Measurements from ENCODE around the gene PSMB11. TPM values are rescaled to one million over a fixed set of nuclear protein-coding genes. Genes with fewer than 3 reads are reported as not detected.
"Not testable (repeated sequence)": the region's sequence is repeated elsewhere in the genome, so short reads cannot be mapped to it uniquely, and the experiment has no call there.

PSMB11 gene
- total RNA-seq, 1 donor from 2014 or later, result not detected

GRCh38 chr14:23013749-23014054 is 28.3 kb upstream of the PSMB11 start:
- not testable (repeated sequence) for DNase-seq

- DNase-seq, result no peak
Measured at GRCh38 chr14:23015618-23016017, 26.4 kb upstream of the PSMB11 start.

- DNase-seq, result no peak
Measured at GRCh38 chr14:23017091-23017490, 24.9 kb upstream of the PSMB11 start.

GRCh38 chr14:23018107-23018506 is 23.9 kb upstream of the PSMB11 start:
- no peak for DNase-seq

GRCh38 chr14:23020143-23021128 is 21.6 kb upstream of the PSMB11 start:
- DNase-seq, result no peak

- no peak for DNase-seq
Measured at GRCh38 chr14:23021434-23021833, 20.6 kb upstream of the PSMB11 start.

- DNase-seq, result no peak
Measured at GRCh38 chr14:23021889-23022442, 20.0 kb upstream of the PSMB11 start.

GRCh38 chr14:23023022-23023794 is 18.8 kb upstream of the PSMB11 start:
- no peak for DNase-seq

GRCh38 chr14:23023795-23024152 is 18.2 kb upstream of the PSMB11 start:
- DNase-seq, result no peak

GRCh38 chr14:23024612-23025075 is 17.4 kb upstream of the PSMB11 start:
- no peak for DNase-seq

- no peak for DNase-seq
Measured at GRCh38 chr14:23025151-23025814, 16.7 kb upstream of the PSMB11 start.

- no peak for DNase-seq
Measured at GRCh38 chr14:23028799-23029198, 13.2 kb upstream of the PSMB11 start.

- DNase-seq, result no peak
Measured at GRCh38 chr14:23030936-23031335, 11.1 kb upstream of the PSMB11 start.

- DNase-seq, result no peak
Measured at GRCh38 chr14:23033251-23033727, 8.7 kb upstream of the PSMB11 start.

GRCh38 chr14:23033801-23034497 is 8.1 kb upstream of the PSMB11 start:
- DNase-seq, result no peak

- DNase-seq, result peak; percentile 98
Measured at GRCh38 chr14:23034498-23035302, 7.3 kb upstream of the PSMB11 start, which contains the start of gene PSMB5. Gene PSMB5, minus strand, starts transcription at chr14:23034900. Its CDS starts 19 bp downstream, at chr14:23034881.

- no peak for DNase-seq
Measured at GRCh38 chr14:23035303-23036144, 6.5 kb upstream of the PSMB11 start.

- DNase-seq, result no peak
Measured at GRCh38 chr14:23040100-23040499, 1.9 kb upstream of the PSMB11 start.

GRCh38 chr14:23041729-23042128 is 283 bp upstream of the PSMB11 start:
- no peak for DNase-seq

- no peak for DNase-seq
Measured at GRCh38 chr14:23043145-23043544, 1.1 kb downstream of the PSMB11 start.

All from tongue (tissue), 2 donors.